Right atrium auricular region (tissue), 2 donors: ENCODE data around the gene SLC6A1. TPM values are rescaled to one million over a fixed set of nuclear protein-coding genes. Genes with fewer than 3 reads are reported as not detected.

Experiments used
- DNase-seq: peaks from one replicate; pipeline ENCODE4 v3.0.0-alpha.2; 2019; ENCODE audit warnings: low spot score
- H3K27ac ChIP-seq, 2 donors: fragments of 200-600 bp; sonication (generic); 1 replicate in 1 of 2; 2 replicates in 1 of 2; pipeline ENCODE4 v1.5.1; 2016 to 2019
- H3K27me3 ChIP-seq, 2 donors: fragments of 200-600 bp; sonication (generic); one replicate each; pipeline versions ENCODE4 v1.5.1 to v1.6.0; 2017 to 2019
- H3K36me3 ChIP-seq: fragments of 200-600 bp; sonication (generic); one replicate; pipeline ENCODE4 v1.5.1; 2016
- H3K4me1 ChIP-seq, 2 donors: fragments of 200-600 bp; sonication (generic); one replicate each; pipeline versions ENCODE4 v1.5.1 to v1.6.0; 2017 to 2019
- H3K4me3 ChIP-seq, 2 donors: fragments of 200-600 bp; sonication (generic); 1 replicate in 1 of 2; 2 replicates in 1 of 2; pipeline ENCODE4 v1.5.1; 2017 to 2019; ENCODE audit warnings: mild to moderate bottlenecking in 1 of 2, moderate library complexity in 1 of 2
- H3K9me3 ChIP-seq, 2 donors: fragments of 200-600 bp; sonication (generic); one replicate each; pipeline ENCODE4 v1.5.1; 2019
- total RNA-seq, 2 donors: library from RNA; depleted of rRNA; stranded (reverse); fragments of >200 nt; gene quantifications; one replicate each; pipeline ENCODE4 v1.1.0, GENCODE V29; 2016
- TF ChIP-seq, protein P1 (sequence below), 2 donors: fragments of 200-600 bp; sonication (generic); IDR thresholded peaks; one replicate each; pipeline ENCODE4 v1.5.1; 2019; ENCODE audit warnings: antibody characterized with exemption in 2 of 2

Gene SLC6A1
- total RNA-seq, 2 donors from 2014 or later, result 1.3 to 4.1 TPM

- DNase-seq, result no peak
- H3K36me3 ChIP-seq, result no peaks in the 10 kb centered on the region
- H3K4me3 ChIP-seq, result no peak overlapping the region
- no peak overlapping the region for H3K27ac ChIP-seq
- no peaks in the 10 kb centered on the region for H3K27me3 ChIP-seq
- H3K4me1 ChIP-seq, result no peaks in the 10 kb centered on the region
- no peaks in the 10 kb centered on the region for H3K9me3 ChIP-seq
- TF ChIP-seq, protein P1, sequence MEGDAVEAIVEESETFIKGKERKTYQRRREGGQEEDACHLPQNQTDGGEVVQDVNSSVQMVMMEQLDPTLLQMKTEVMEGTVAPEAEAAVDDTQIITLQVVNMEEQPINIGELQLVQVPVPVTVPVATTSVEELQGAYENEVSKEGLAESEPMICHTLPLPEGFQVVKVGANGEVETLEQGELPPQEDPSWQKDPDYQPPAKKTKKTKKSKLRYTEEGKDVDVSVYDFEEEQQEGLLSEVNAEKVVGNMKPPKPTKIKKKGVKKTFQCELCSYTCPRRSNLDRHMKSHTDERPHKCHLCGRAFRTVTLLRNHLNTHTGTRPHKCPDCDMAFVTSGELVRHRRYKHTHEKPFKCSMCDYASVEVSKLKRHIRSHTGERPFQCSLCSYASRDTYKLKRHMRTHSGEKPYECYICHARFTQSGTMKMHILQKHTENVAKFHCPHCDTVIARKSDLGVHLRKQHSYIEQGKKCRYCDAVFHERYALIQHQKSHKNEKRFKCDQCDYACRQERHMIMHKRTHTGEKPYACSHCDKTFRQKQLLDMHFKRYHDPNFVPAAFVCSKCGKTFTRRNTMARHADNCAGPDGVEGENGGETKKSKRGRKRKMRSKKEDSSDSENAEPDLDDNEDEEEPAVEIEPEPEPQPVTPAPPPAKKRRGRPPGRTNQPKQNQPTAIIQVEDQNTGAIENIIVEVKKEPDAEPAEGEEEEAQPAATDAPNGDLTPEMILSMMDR (IDR thresholded peaks at IDR 0.05), result no peak
These were observed 94.3 kb downstream of the SLC6A1 start for GRCh38 chr3:11086856-11087255.

- Histone ChIP-seq H3K27me3 (no peaks in the 10 kb centered on the region), H3K27ac (no peak overlapping the region), H3K4me3 (no peak overlapping the region), H3K9me3 (no peaks in the 10 kb centered on the region), H3K4me1 (no peaks in the 10 kb centered on the region), H3K36me3 (no peaks in the 10 kb centered on the region)
- TF ChIP-seq, protein P1 (IDR thresholded peaks at IDR 0.05), result no peak
- no peak for DNase-seq
These were observed 95.5 kb downstream of the SLC6A1 start for GRCh38 chr3:11088066-11088465.

DNA sequence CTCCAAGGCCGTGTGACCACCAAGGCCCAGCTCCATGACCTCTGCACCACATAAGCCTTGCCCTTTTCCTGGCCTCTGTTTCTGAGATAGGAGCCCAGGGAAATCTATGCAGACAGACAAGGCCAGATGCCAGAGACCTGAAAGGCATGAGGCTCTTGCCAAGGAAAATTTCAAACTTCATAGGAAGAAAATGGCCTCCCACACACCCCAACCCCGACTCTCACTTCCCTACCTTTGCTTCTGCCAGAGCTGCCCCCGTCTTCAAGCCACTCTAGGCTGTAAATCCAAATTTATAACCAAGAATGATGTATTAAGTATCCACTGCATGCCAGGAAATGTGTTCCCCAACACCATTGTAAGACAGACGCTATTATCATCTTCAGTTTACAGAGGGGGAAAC lies 96.3 kb downstream of the SLC6A1 start:
- TF ChIP-seq, protein P1 (IDR thresholded peaks at IDR 0.05), result no peak
- H3K4me3 ChIP-seq, result no peak overlapping the region
- H3K36me3 ChIP-seq, result no peaks in the 10 kb centered on the region
- no peaks in the 10 kb centered on the region for H3K9me3 ChIP-seq
- no peak for DNase-seq
- no peak overlapping the region for H3K27ac ChIP-seq
- H3K27me3 ChIP-seq, result no peaks in the 10 kb centered on the region
- no peaks in the 10 kb centered on the region for H3K4me1 ChIP-seq

Other genes starting within 250 kb of the SLC6A1 start
- gene SLC6A11, start 176.5 kb upstream of the SLC6A1 start, total RNA-seq, result not detected
- 1 to 10 TPM; 1.6 to 3.5 TPM for gene HRH1, start 161.7 kb downstream of the SLC6A1 start, total RNA-seq